Esophagus muscularis mucosa (tissue), 3 donors: Measurements from ENCODE around the gene DIP2C.

Experiments
- CTCF ChIP-seq, 3 experiments: fragments of 200-600 bp in 2 of 3; fragments of 450-650 bp in 1 of 3; sonication (generic) in 2 of 3; IDR thresholded peaks; one replicate each; pipeline ENCODE4 v1.5.1; 2017 to 2019; ENCODE audit warnings: antibody characterized with exemption in 3 of 3, mild to moderate bottlenecking in 2 of 3, moderate library complexity in 1 of 3
- POLR2A ChIP-seq: fragments of 450-650 bp; IDR thresholded peaks from one replicate; pipeline ENCODE4 v1.6.1; 2017; ENCODE audit warnings: antibody characterized with exemption, moderate library complexity, mild to moderate bottlenecking, low read depth
- POLR2AphosphoS5 ChIP-seq, 2 donors: sonication (generic); formaldehyde crosslinking; IDR thresholded peaks; one replicate each; pipeline ENCODE4 v1.6.1; 2017; ENCODE audit warnings: antibody characterized with exemption in 2 of 2

- TF ChIP-seq CTCF (IDR thresholded peaks at IDR 0.05) = no peak
- TF ChIP-seq POLR2A = no peak
- no peak for TF ChIP-seq POLR2AphosphoS5 (IDR thresholded peaks at IDR 0.05)
Measured at GRCh38 chr10:348456-348855, 341.0 kb downstream of the DIP2C start.
